WTC11 (cell line): Measurements from ENCODE around the gene PDPN.

Experiments used
- MYBL2 ChIP-seq: sonication (generic); formaldehyde crosslinking; IDR thresholded peaks from 2 replicates; pipeline ENCODE4 v1.8.1; 2023; ENCODE audit warnings: mild to moderate bottlenecking, moderate library complexity, missing genetic modification reagents
- NR2C2 ChIP-seq: sonication (generic); formaldehyde crosslinking; IDR thresholded peaks from 2 replicates; pipeline ENCODE4 v1.8.0; 2022; ENCODE audit warnings: mild to moderate bottlenecking, missing genetic modification reagents
- RELA ChIP-seq: sonication (generic); formaldehyde crosslinking; IDR thresholded peaks from 2 replicates; pipeline ENCODE4 v1.8.1; 2022; ENCODE audit warnings: missing genetic modification reagents, mild to moderate bottlenecking, borderline replicate concordance
- SMAD3 ChIP-seq: sonication (generic); formaldehyde crosslinking; IDR thresholded peaks from 2 replicates; pipeline ENCODE4 v1.8.0; 2022; ENCODE audit warnings: missing genetic modification reagents, mild to moderate bottlenecking, borderline replicate concordance
- TCF7 ChIP-seq: sonication (generic); formaldehyde crosslinking; IDR thresholded peaks from 2 replicates; pipeline ENCODE4 v1.8.0; 2022; ENCODE audit warnings: mild to moderate bottlenecking, low read depth, missing genetic modification reagents, moderate library complexity
- TEAD1 ChIP-seq: sonication (generic); formaldehyde crosslinking; IDR thresholded peaks from 2 replicates; pipeline ENCODE4 v1.8.0; 2022; ENCODE audit warnings: mild to moderate bottlenecking, missing genetic modification reagents
- ZBTB21 ChIP-seq: sonication (generic); formaldehyde crosslinking; IDR thresholded peaks from 2 replicates; pipeline ENCODE4 v1.8.1; 2023; ENCODE audit warnings: mild to moderate bottlenecking, missing genetic modification reagents, borderline replicate concordance
- ZNF232 ChIP-seq: sonication (generic); formaldehyde crosslinking; IDR thresholded peaks from 2 replicates; pipeline ENCODE4 v1.8.0; 2022; ENCODE audit warnings: mild to moderate bottlenecking, missing genetic modification reagents
- ZNF317 ChIP-seq: sonication (generic); formaldehyde crosslinking; IDR thresholded peaks from 2 replicates; pipeline ENCODE4 v1.8.1; 2023; ENCODE audit warnings: low read depth, mild to moderate bottlenecking, moderate library complexity, missing genetic modification reagents, borderline replicate concordance
- TF ChIP-seq, protein P1 (sequence below): fragments of 200-600 bp; IDR thresholded peaks from 2 replicates; pipeline ENCODE4 v1.8.0; 2022; ENCODE audit warnings: antibody characterized with exemption
- TF ChIP-seq, protein P2 (sequence below): sonication (generic); formaldehyde crosslinking; IDR thresholded peaks from 2 replicates; pipeline ENCODE4 v1.8.1; 2023; ENCODE audit warnings: mild to moderate bottlenecking, missing genetic modification reagents
- TF ChIP-seq, protein P3 (sequence below): sonication (generic); formaldehyde crosslinking; IDR thresholded peaks from 2 replicates; pipeline ENCODE4 v1.8.1; 2022; ENCODE audit warnings: missing genetic modification reagents, borderline replicate concordance
- TF ChIP-seq, protein P4 (sequence below): sonication (generic); formaldehyde crosslinking; IDR thresholded peaks from 2 replicates; pipeline ENCODE4 v1.8.0; 2022; ENCODE audit warnings: mild to moderate bottlenecking, missing genetic modification reagents
- TF ChIP-seq, protein P5 (sequence below): sonication (generic); formaldehyde crosslinking; IDR thresholded peaks from 2 replicates; pipeline ENCODE4 v1.8.0; 2022; ENCODE audit warnings: mild to moderate bottlenecking, missing genetic modification reagents

DNA sequence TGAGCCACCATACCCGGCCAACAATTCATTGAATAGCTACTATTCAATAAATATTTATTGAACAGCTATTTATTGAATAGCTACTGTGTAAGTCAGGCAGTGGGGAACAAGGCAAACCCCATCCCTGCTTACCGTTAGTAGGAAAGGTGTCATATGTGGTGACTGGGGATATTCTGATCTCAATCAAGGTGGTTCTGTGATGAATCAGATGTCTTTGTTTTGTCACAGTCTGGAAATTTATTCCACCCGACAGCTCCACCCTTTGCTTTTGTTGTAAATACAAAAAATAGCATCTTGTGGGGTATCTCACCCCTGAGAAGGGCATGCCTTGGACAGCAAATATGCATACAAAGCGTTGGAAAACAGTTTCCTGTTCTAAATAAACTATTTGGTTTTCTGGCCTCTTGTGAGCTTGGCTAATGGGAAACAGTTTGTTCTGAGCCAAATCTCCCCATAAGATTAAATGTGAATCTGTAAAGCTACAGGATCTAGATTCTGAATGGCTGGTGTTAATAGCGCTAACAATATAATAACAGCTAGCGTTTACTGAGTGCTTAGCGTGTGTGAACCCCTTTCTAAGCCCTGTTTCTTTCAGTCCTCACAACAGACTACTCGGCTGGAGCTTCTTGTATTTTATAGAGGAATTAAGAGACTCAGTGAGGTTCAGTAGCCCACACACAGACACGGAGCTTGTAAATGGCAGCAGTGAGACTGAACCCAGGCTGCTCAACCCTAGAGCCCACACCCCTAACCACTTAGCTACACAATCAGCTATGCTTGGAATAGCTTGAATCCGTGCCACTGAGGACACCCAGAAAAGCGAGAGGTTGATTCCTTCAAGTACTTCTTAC, 5.5 kb downstream of the PDPN start:
- TF ChIP-seq, protein P1, sequence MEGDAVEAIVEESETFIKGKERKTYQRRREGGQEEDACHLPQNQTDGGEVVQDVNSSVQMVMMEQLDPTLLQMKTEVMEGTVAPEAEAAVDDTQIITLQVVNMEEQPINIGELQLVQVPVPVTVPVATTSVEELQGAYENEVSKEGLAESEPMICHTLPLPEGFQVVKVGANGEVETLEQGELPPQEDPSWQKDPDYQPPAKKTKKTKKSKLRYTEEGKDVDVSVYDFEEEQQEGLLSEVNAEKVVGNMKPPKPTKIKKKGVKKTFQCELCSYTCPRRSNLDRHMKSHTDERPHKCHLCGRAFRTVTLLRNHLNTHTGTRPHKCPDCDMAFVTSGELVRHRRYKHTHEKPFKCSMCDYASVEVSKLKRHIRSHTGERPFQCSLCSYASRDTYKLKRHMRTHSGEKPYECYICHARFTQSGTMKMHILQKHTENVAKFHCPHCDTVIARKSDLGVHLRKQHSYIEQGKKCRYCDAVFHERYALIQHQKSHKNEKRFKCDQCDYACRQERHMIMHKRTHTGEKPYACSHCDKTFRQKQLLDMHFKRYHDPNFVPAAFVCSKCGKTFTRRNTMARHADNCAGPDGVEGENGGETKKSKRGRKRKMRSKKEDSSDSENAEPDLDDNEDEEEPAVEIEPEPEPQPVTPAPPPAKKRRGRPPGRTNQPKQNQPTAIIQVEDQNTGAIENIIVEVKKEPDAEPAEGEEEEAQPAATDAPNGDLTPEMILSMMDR: no peak
- TF ChIP-seq TEAD1 (CRISPR knock-in tag): no peak
- no peak for TF ChIP-seq SMAD3 (CRISPR knock-in tag)
- no peak for TF ChIP-seq TCF7 (CRISPR knock-in tag)
- TF ChIP-seq, protein P2, sequence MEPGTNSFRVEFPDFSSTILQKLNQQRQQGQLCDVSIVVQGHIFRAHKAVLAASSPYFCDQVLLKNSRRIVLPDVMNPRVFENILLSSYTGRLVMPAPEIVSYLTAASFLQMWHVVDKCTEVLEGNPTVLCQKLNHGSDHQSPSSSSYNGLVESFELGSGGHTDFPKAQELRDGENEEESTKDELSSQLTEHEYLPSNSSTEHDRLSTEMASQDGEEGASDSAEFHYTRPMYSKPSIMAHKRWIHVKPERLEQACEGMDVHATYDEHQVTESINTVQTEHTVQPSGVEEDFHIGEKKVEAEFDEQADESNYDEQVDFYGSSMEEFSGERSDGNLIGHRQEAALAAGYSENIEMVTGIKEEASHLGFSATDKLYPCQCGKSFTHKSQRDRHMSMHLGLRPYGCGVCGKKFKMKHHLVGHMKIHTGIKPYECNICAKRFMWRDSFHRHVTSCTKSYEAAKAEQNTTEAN (CRISPR knock-in tag): no peak
- TF ChIP-seq RELA (CRISPR knock-in tag): no peak
- TF ChIP-seq ZNF317: no peak
- TF ChIP-seq, protein P3, sequence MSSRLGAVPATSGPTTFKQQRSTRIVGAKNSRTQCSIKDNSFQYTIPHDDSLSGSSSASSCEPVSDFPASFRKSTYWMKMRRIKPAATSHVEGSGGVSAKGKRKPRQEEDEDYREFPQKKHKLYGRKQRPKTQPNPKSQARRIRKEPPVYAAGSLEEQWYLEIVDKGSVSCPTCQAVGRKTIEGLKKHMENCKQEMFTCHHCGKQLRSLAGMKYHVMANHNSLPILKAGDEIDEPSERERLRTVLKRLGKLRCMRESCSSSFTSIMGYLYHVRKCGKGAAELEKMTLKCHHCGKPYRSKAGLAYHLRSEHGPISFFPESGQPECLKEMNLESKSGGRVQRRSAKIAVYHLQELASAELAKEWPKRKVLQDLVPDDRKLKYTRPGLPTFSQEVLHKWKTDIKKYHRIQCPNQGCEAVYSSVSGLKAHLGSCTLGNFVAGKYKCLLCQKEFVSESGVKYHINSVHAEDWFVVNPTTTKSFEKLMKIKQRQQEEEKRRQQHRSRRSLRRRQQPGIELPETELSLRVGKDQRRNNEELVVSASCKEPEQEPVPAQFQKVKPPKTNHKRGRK (CRISPR knock-in tag): no peak
- TF ChIP-seq, protein P4, sequence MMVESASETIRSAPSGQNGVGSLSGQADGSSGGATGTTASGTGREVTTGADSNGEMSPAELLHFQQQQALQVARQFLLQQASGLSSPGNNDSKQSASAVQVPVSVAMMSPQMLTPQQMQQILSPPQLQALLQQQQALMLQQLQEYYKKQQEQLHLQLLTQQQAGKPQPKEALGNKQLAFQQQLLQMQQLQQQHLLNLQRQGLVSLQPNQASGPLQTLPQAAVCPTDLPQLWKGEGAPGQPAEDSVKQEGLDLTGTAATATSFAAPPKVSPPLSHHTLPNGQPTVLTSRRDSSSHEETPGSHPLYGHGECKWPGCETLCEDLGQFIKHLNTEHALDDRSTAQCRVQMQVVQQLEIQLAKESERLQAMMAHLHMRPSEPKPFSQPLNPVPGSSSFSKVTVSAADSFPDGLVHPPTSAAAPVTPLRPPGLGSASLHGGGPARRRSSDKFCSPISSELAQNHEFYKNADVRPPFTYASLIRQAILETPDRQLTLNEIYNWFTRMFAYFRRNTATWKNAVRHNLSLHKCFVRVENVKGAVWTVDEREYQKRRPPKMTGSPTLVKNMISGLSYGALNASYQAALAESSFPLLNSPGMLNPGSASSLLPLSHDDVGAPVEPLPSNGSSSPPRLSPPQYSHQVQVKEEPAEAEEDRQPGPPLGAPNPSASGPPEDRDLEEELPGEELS (CRISPR knock-in tag): no peak
- no peak for TF ChIP-seq ZNF232 (CRISPR knock-in tag)
- no peak for TF ChIP-seq MYBL2 (CRISPR knock-in tag)
- no peak for TF ChIP-seq NR2C2 (CRISPR knock-in tag)
- TF ChIP-seq, protein P5, sequence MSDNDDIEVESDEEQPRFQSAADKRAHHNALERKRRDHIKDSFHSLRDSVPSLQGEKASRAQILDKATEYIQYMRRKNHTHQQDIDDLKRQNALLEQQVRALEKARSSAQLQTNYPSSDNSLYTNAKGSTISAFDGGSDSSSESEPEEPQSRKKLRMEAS (CRISPR knock-in tag): no peak
- no peak for TF ChIP-seq ZBTB21 (CRISPR knock-in tag)
